GM18520 (cell line): ENCODE measurements around the gene CDC34.

Experiments
- ATAC-seq: cut with Tn5 transposase; IDR thresholded peaks from one replicate; pipeline ENCODE4 v1.9.1; 2021; ENCODE audit not compliant: unreplicated experiment

Gene CDC34

DNA sequence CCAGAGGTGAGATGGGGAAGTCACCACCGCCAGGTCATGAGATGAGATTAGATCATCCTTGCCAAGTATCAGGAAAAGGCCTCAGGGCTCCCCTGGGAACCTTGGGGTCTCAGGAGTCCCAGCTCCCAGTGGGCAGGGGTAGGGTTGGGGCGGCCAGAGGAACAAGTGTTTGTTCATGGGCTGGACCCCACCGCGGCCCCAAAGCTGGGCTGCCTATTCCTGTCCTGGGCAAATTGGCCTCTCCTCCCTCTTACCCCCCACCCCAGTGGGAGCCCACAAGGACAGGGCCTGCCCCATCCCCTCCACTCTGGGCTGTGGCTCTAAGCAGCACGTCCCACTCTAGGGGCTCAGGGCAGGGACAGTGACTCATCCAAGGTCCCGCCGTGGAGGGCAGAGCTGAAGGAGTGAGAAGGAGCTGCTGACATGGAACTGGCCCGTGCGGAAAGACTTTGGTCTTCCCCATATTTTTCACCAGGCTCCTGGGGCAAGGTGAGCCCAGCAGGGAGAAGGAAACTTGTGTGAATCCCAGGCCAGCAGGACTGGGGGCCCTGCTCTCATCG, 54.1 kb downstream of the CDC34 start:
- no peak for ATAC-seq

DNA sequence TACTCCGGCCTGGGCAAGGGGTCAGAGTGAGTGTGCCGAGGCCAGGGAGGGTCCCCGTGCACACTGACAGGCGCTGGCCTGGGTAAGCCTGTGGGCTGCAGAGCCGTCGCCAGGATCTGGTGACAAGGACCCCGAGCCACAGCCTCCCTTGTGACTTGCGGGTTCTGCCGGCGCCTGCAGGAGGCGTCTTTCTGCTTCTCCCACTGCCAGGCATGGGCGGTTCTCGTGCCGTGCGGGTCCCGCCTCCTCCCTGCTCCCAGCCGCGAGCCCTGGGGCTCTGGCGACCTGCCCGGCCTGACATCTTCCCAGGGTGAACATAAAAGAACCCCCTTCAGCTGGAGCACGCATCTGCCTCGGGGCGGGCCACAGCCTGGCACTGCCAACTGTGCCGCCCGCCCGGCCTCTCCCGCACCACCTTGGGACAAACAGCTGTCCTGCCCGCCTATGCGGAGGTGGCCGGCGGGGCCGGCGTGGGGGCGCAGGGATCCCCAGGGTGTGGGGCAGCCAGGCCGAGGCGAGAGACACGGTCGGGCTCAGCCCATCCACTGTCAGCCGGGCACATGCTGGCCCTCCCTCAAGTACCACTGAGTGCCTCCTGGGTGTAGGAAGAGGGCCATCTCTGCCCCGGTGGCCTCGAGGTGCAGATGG, 56.7 kb downstream of the CDC34 start:
- ATAC-seq = no peak

DNA sequence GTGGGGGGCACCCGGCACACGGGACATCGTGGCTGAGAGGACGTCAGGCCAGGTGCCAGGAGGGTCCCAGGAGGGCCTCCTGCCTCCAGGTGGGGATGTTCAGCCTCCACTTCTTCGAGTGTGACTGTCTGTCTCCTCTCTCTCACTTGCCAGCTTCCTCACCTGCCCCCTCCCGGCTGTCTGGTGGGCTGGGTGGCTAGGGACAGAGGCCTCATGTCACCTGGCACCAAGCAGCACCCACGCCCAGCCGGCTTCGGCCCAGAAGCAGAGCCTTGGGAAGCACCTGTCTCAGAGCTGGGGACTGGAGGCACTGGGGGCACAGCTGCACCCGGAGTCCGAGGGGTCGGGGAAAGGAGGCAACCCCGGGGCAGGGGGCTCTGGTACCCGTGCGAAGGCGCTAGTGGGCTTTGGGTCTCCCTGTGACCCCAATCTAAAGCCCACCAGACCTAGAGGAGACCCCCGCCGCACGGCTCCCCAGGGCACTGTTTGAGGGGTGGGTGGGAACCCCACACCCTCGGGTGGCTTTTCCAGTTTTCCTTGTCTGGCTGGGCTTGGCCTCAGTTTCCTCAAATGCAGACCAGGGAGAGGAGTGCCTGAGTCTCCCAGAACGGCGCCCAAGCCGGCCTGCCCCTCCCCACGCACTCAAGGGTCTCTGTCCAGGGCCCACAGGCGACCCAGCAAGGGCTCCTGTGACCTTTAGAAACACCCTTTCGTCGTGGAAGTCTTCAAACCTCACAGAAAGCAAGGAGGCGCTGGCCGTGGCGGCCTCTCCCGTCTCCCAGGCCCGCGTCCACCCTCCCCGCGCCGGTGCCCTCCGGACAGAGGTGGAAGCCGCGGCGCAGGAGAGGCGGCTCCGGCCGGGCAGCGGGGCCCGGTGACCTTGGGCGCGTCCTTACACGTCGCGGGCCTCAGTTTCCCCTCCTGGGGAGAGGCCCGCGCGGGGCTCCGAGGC, 57.5 kb downstream of the CDC34 start:
- no peak for ATAC-seq

DNA sequence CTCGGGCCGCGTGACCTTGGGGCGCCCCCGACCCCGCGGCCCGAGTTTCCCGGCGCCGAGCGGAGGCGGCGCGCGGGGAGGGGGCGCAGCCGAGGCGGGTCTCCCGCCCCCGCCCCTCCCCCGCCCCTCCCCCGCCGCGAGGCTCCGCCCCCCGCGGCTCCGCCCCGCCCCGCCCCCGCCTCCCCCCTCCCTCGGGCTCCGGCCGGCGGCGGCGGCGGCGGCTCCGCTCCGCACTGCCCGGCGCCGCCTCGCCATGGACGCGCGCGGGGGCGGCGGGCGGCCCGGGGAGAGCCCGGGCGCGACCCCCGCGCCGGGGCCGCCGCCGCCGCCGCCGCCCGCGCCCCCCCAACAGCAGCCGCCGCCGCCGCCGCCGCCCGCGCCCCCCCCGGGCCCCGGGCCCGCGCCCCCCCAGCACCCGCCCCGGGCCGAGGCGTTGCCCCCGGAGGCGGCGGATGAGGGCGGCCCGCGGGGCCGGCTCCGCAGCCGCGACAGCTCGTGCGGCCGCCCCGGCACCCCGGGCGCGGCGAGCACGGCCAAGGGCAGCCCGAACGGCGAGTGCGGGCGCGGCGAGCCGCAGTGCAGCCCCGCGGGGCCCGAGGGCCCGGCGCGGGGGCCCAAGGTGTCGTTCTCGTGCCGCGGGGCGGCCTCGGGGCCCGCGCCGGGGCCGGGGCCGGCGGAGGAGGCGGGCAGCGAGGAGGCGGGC, 58.3 kb downstream of the CDC34 start, which contains the start of gene HCN2:
TSS of gene HCN2 (plus strand) at position 189 of the 703 bp plus-strand sequence. CDS start at position 254, 65 bp downstream.
- no peak for ATAC-seq

GRCh38 chr19:590396-590745, 58.8 kb downstream of the CDC34 start:
- ATAC-seq = no peak

- ATAC-seq = no peak
Measured at GRCh38 chr19:590750-591098, 59.2 kb downstream of the CDC34 start.

- ATAC-seq = no peak
Measured at GRCh38 chr19:591099-591958, 59.8 kb downstream of the CDC34 start.
